ENCODE results near the gene RTEL1. TPM values are rescaled to one million over a fixed set of nuclear protein-coding genes. Genes with fewer than 3 reads are reported as not detected.

Gene RTEL1
- polyA plus RNA-seq, 1 donor from 2014 or later: 29.2 TPM

DNA sequence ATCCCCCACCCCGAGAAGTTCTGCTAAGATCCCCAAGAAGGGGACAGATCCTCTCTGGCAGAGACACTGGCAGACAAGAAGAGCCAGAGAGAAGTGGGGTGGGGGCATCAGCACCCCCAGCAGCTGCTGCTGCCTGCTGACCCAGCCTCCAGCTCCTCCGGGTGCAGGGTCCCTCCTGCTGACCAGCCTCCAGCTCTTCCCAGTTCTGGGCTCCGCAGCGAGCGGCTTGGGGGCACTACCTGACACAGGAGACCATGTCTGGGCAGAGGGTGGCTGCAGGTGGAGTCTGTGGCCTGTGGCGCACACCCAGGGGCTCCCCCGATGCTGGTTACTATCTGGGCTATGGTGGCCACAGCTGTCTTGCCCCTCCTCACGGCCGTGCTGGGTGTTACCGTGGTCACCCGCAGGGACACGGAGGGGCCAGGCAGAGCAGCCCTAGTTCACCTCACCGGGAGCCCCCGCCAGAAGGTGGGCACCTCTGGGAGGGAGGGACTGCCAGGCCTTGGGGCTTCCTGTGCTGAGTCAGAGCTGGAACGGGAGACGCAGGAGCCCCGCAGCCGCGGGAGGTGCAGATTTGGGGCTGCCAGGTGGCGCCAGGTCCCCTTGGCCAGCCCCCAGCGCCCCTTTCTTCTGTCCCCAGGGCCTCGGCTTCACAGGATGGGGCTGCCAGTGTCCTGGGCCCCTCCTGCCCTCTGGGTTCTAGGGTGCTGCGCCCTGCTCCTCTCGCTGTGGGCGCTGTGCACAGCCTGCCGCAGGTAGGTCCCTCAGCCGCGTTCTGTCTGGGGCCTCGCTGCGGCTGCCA is 79.0 kb downstream of the RTEL1 start (continued):
- no peak for TF ChIP-seq REST (IDR thresholded peaks at IDR 0.05; ENCODE audit: borderline replicate concordance)
- TF ChIP-seq TAF1 (IDR thresholded peaks at IDR 0.05; ENCODE audit: low read depth): no peak

DNA sequence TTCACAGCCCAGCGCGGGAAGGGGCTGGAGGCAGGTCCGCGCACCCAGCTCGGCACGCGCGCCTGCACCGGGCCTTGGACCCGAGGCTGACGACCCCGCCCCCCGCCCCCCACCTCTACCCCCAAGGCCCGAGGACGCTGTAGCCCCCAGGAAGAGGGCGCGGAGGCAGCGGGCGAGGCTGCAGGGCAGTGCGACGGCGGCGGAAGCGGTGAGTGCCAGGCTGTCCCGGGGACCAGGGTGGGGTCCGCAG is 79.5 kb downstream of the RTEL1 start:
- Histone ChIP-seq H3K27ac (ENCODE audit: low read length) (no peak overlapping the region), H2AFZ (ENCODE audit: low read depth, low read length) (no peak overlapping the region), H3K9me2 (ENCODE audit: insufficient read depth, low read length) (no peaks in the 10 kb centered on the region), H3K9me3 (ENCODE audit: low read length) (no peaks in the 10 kb centered on the region), H3K79me2 (replicated peaks; ENCODE audit: insufficient read depth, low read length) (no peaks in the 10 kb centered on the region), H3K4me3 (ENCODE audit: low read length) (no peak overlapping the region), H3K9ac (ENCODE audit: low read length) (no peak overlapping the region), H3K36me3 (ENCODE audit: insufficient read depth, low read length) (no peaks in the 10 kb centered on the region), H3F3A (ENCODE audit: insufficient read depth, low read length, poor library complexity, severe bottlenecking) (no peaks in the 10 kb centered on the region), H3K27me3 (ENCODE audit: insufficient read depth, low read depth, low read length) (no peaks in the 10 kb centered on the region), H4K20me1 (ENCODE audit: insufficient read depth) (no peaks in the 10 kb centered on the region), H3K4me2 (ENCODE audit: low read length) (no peak overlapping the region)
- TF ChIP-seq CTCF (IDR thresholded peaks at IDR 0.05; ENCODE audit: poor library complexity, severe bottlenecking): no peak
- TF ChIP-seq SMC3 (conservative IDR thresholded peaks at IDR 0.05; ENCODE audit: poor library complexity): no peak
- no peak for TF ChIP-seq RAD21 (conservative IDR thresholded peaks at IDR 0.05)
- TF ChIP-seq EP300 (conservative IDR thresholded peaks at IDR 0.05; ENCODE audit: poor library complexity, severe bottlenecking): no peak
- no peak for TF ChIP-seq MXI1 (conservative IDR thresholded peaks at IDR 0.05; ENCODE audit: poor library complexity, severe bottlenecking)
- TF ChIP-seq POLR2AphosphoS5 (IDR thresholded peaks at IDR 0.05): no peak
- no peak for TF ChIP-seq REST (IDR thresholded peaks at IDR 0.05; ENCODE audit: borderline replicate concordance)
- no peak for TF ChIP-seq EZH2 (IDR thresholded peaks at IDR 0.05; ENCODE audit: borderline replicate concordance, insufficient read depth, low read length, poor library complexity, severe bottlenecking)
- TF ChIP-seq TAF1 (IDR thresholded peaks at IDR 0.05; ENCODE audit: low read depth): no peak
